Caco-2 (cell line): ENCODE results near the gene WDFY4. TPM values are rescaled to one million over a fixed set of nuclear protein-coding genes. Genes with fewer than 3 reads are reported as not detected.

ENCODE experiments used
- BruUV-seq: library from RNA; stranded (reverse); fragments of 400-500 nt; replicated peaks from 2 replicates; lab custom pipeline; 2021; lab: Mats Ljungman, UMichigan
- CTCF ChIA-PET: fragments of 300-600 bp; sonication (Branson Sonifier 250); formaldehyde crosslinking; loops from one replicate; lab custom pipeline; 2022; ENCODE audit warnings: antibody characterized with exemption; lab: Charles Lee
- POLR2A ChIA-PET: fragments of 300-600 bp; sonication (Branson Sonifier 250); formaldehyde crosslinking; loops from one replicate; lab custom pipeline; 2022; ENCODE audit warnings: antibody characterized with exemption; lab: Charles Lee
- DNase-seq, 2 experiments: peaks; one replicate each; pipeline versions ENCODE4 v3.0.0 to v3.0.0-alpha.2; 2020 to 2022
- H3K27me3 ChIP-seq: replicated peaks from 2 replicates; pipeline ENCODE4 v1.6.0; 2011; ENCODE audit warnings: low read length; ENCODE audit not compliant: control insufficient read depth, insufficient read depth
- H3K36me3 ChIP-seq: 2 replicates; pipeline ENCODE4 v1.5.1; 2011; ENCODE audit warnings: low read length; ENCODE audit not compliant: control insufficient read depth, insufficient read depth
- H3K4me1 ChIP-seq: fragments of 250-450 bp; sonication (Bioruptor Pico); 2 replicates; pipeline ENCODE4 v1.5.1; 2020; ENCODE audit warnings: mild to moderate bottlenecking
- H3K4me3 ChIP-seq: 2 replicates; pipeline ENCODE4 v1.5.1; 2011; ENCODE audit warnings: low read depth, mild to moderate bottlenecking, control low read depth, low read length
- H3K9me3 ChIP-seq: fragments of 250-450 bp; sonication (Bioruptor Pico); 2 replicates; pipeline ENCODE4 v1.5.1; 2020; ENCODE audit warnings: mild to moderate bottlenecking, moderate library complexity
- H3K27ac Mint-ChIP-seq: one replicate; pipeline ENCODE4 v1.8.0; 2022; ENCODE audit warnings: mixed read lengths; ENCODE audit not compliant: unreplicated experiment
- H3K27me3 Mint-ChIP-seq: one replicate; pipeline ENCODE4 v1.8.0; 2022; ENCODE audit warnings: mixed read lengths; ENCODE audit not compliant: insufficient read depth, unreplicated experiment
- H3K36me3 Mint-ChIP-seq: one replicate; pipeline ENCODE4 v1.8.0; 2022; ENCODE audit warnings: mild to moderate bottlenecking, mixed read lengths; ENCODE audit not compliant: insufficient read depth, unreplicated experiment
- H3K4me1 Mint-ChIP-seq: one replicate; pipeline ENCODE4 v1.8.0; 2022; ENCODE audit warnings: low read depth, mixed read lengths; ENCODE audit not compliant: unreplicated experiment
- H3K4me3 Mint-ChIP-seq: one replicate; pipeline ENCODE4 v1.8.0; 2022; ENCODE audit warnings: mild to moderate bottlenecking, moderate library complexity, mixed read lengths; ENCODE audit not compliant: unreplicated experiment
- H3K9me3 Mint-ChIP-seq: one replicate; pipeline ENCODE4 v1.8.0; 2022; ENCODE audit warnings: mixed read lengths; ENCODE audit not compliant: unreplicated experiment
- CTCF ChIP-seq, 2 experiments: fragments of 200-600 bp in 1 of 2; IDR thresholded peaks; 1 replicate in 1 of 2; 2 replicates in 1 of 2; pipeline versions ENCODE4 v1.5.1 to v1.8.0; 2011 to 2022; ENCODE audit warnings: antibody characterized with exemption in 1 of 2, control low read depth in 1 of 2, inconsistent platforms in 1 of 2, low read depth in 1 of 2, low read length in 1 of 2, mild to moderate bottlenecking in 1 of 2, moderate library complexity in 1 of 2; ENCODE audit not compliant: insufficient read depth in 1 of 2, severe bottlenecking in 1 of 2, unreplicated experiment in 1 of 2
- intact Hi-C: fragments of 100-400 bp; cut with micrococcal nuclease; formaldehyde crosslinking; loops from one replicate; pipeline ENCODE4 v1.10.0; 2022; ENCODE audit not compliant: unreplicated experiment
- total RNA-seq: library from RNA; stranded (reverse); gene quantifications from 2 replicates; pipeline ENCODE4 v1.2.3, GENCODE V29; 2022

WDFY4 gene
- total RNA-seq, 1 experiment from 2014 or later: not detected

- POLR2A ChIA-PET: no interaction called here
- H3K27me3 ChIP-seq: no peaks in the 10 kb centered on the region
- peaks cover 8% of the 10 kb centered on the region; the same call in 1 of the 2 replicates for H3K4me1 ChIP-seq
Measured at GRCh38 chr10:48844616-48845015, 159.9 kb downstream of the WDFY4 start.

GRCh38 chr10:48845512-48845911 is 160.8 kb downstream of the WDFY4 start:
- no TSS peak for BruUV-seq
- Mint-ChIP-seq H3K9me3 (no peaks in the 10 kb centered on the region), H3K27me3 (peaks cover 15% of the 10 kb centered on the region), H3K27ac (no peak overlapping the region), H3K36me3 (no peaks in the 10 kb centered on the region), H3K4me3 (no peak overlapping the region), H3K4me1 (peaks cover 6% of the 10 kb centered on the region)
- Histone ChIP-seq H3K36me3 (no peaks in the 10 kb centered on the region), H3K4me1 (peaks cover 8% of the 10 kb centered on the region; the same call in 1 of the 2 replicates), H3K9me3 (no peaks in the 10 kb centered on the region), H3K27me3 (no peaks in the 10 kb centered on the region), H3K4me3 (no peak overlapping the region)
- DNase-seq: no peak
- CTCF ChIA-PET: interaction anchor here (0.6 kb wide), 1 partner anchor 190 kb away, joined by 3 read pairs; no protein-coding TSS in a partner anchor
- no peak for TF ChIP-seq CTCF (IDR thresholded peaks at IDR 0.05; ENCODE audit: insufficient read depth in 1 of 2, low read depth in 1 of 2, low read length in 1 of 2, severe bottlenecking in 1 of 2, unreplicated experiment in 1 of 2)
- POLR2A ChIA-PET: no interaction called here
- intact Hi-C loops: no loop called here

More at GRCh38 chr10:48844616-48845015, 159.9 kb downstream of the WDFY4 start:
- no TSS peak for BruUV-seq
- no peak for TF ChIP-seq CTCF (IDR thresholded peaks at IDR 0.05; ENCODE audit: insufficient read depth in 1 of 2, low read depth in 1 of 2, low read length in 1 of 2, severe bottlenecking in 1 of 2, unreplicated experiment in 1 of 2)
- peaks cover 11% of the 10 kb centered on the region for H3K27me3 Mint-ChIP-seq
- no peak overlapping the region for H3K4me3 Mint-ChIP-seq
- H3K36me3 Mint-ChIP-seq: no peaks in the 10 kb centered on the region
- intact Hi-C loops: no loop called here
- no peak overlapping the region for H3K27ac Mint-ChIP-seq
- CTCF ChIA-PET: no interaction called here
- Histone ChIP-seq H3K36me3 (no peaks in the 10 kb centered on the region), H3K4me3 (no peak overlapping the region), H3K9me3 (no peaks in the 10 kb centered on the region)
- H3K4me1 Mint-ChIP-seq: peaks cover 6% of the 10 kb centered on the region
- no peak for DNase-seq
- no peaks in the 10 kb centered on the region for H3K9me3 Mint-ChIP-seq

- no peaks in the 10 kb centered on the region for H3K36me3 ChIP-seq
- H3K27ac Mint-ChIP-seq: no peak overlapping the region
- POLR2A ChIA-PET: no interaction called here
- H3K4me3 ChIP-seq: no peak overlapping the region
- peaks cover 3% of the 10 kb centered on the region for H3K4me1 Mint-ChIP-seq
- intact Hi-C loops: no loop called here
- H3K27me3 Mint-ChIP-seq: peaks cover 18% of the 10 kb centered on the region
- H3K4me3 Mint-ChIP-seq: no peak overlapping the region
- CTCF ChIA-PET: no interaction called here
- no peaks in the 10 kb centered on the region for H3K27me3 ChIP-seq
- no peaks in the 10 kb centered on the region for H3K9me3 Mint-ChIP-seq
- H3K9me3 ChIP-seq: no peaks in the 10 kb centered on the region
- H3K4me1 ChIP-seq: peaks cover 2% of the 10 kb centered on the region; the same call in 1 of the 2 replicates
- no peak for DNase-seq
- TF ChIP-seq CTCF (IDR thresholded peaks at IDR 0.05; ENCODE audit: insufficient read depth in 1 of 2, low read depth in 1 of 2, low read length in 1 of 2, severe bottlenecking in 1 of 2, unreplicated experiment in 1 of 2): no peak
- BruUV-seq: no TSS peak
- no peaks in the 10 kb centered on the region for H3K36me3 Mint-ChIP-seq
Measured at GRCh38 chr10:48847691-48848090, 163.0 kb downstream of the WDFY4 start.
